HL-60 (cell line): ENCODE measurements around the gene CHEK1.

ENCODE experiments used
- GABPA ChIP-seq: IDR thresholded peaks from 2 replicates; pipeline ENCODE4 v1.6.1; 2012; ENCODE audit warnings: low read depth
- POLR2AphosphoS5 ChIP-seq: IDR thresholded peaks from 2 replicates; pipeline ENCODE4 v1.6.1; 2012; ENCODE audit warnings: low read depth
- SPI1 ChIP-seq: IDR thresholded peaks from 2 replicates; pipeline ENCODE4 v1.6.1; 2012; ENCODE audit warnings: low read depth, mild to moderate bottlenecking, borderline replicate concordance
- TF ChIP-seq, protein P1 (sequence below): IDR thresholded peaks from 2 replicates; pipeline ENCODE4 v1.6.1; 2012; ENCODE audit warnings: low read depth; ENCODE audit not compliant: insufficient replicate concordance
- TF ChIP-seq, protein P2 (sequence below): IDR thresholded peaks from one replicate; pipeline ENCODE4 v1.5.1; 2011; ENCODE audit warnings: low read length, control low read depth, inconsistent platforms; ENCODE audit not compliant: insufficient read depth

DNA sequence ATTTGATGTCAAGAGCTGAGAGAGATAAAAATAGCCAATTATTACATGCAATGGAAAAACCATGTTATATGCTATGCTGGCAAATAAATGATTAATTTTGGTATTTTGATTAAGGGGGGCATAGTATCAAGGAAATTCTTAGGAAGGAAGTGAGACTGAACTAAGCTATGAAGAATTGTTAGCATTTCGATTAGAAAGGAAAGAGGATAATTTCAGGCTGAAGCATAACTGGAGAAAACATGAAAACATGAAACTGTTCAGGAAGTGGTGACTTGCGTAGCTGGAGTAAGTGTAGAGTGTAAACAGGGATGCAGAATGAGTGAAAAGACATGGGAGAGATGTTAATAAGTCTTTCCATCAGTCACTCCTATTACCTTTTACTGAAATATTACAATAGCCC, 49.2 kb downstream of the CHEK1 start:
- TF ChIP-seq, protein P1, sequence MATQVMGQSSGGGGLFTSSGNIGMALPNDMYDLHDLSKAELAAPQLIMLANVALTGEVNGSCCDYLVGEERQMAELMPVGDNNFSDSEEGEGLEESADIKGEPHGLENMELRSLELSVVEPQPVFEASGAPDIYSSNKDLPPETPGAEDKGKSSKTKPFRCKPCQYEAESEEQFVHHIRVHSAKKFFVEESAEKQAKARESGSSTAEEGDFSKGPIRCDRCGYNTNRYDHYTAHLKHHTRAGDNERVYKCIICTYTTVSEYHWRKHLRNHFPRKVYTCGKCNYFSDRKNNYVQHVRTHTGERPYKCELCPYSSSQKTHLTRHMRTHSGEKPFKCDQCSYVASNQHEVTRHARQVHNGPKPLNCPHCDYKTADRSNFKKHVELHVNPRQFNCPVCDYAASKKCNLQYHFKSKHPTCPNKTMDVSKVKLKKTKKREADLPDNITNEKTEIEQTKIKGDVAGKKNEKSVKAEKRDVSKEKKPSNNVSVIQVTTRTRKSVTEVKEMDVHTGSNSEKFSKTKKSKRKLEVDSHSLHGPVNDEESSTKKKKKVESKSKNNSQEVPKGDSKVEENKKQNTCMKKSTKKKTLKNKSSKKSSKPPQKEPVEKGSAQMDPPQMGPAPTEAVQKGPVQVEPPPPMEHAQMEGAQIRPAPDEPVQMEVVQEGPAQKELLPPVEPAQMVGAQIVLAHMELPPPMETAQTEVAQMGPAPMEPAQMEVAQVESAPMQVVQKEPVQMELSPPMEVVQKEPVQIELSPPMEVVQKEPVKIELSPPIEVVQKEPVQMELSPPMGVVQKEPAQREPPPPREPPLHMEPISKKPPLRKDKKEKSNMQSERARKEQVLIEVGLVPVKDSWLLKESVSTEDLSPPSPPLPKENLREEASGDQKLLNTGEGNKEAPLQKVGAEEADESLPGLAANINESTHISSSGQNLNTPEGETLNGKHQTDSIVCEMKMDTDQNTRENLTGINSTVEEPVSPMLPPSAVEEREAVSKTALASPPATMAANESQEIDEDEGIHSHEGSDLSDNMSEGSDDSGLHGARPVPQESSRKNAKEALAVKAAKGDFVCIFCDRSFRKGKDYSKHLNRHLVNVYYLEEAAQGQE = no peak
- TF ChIP-seq, protein P2, sequence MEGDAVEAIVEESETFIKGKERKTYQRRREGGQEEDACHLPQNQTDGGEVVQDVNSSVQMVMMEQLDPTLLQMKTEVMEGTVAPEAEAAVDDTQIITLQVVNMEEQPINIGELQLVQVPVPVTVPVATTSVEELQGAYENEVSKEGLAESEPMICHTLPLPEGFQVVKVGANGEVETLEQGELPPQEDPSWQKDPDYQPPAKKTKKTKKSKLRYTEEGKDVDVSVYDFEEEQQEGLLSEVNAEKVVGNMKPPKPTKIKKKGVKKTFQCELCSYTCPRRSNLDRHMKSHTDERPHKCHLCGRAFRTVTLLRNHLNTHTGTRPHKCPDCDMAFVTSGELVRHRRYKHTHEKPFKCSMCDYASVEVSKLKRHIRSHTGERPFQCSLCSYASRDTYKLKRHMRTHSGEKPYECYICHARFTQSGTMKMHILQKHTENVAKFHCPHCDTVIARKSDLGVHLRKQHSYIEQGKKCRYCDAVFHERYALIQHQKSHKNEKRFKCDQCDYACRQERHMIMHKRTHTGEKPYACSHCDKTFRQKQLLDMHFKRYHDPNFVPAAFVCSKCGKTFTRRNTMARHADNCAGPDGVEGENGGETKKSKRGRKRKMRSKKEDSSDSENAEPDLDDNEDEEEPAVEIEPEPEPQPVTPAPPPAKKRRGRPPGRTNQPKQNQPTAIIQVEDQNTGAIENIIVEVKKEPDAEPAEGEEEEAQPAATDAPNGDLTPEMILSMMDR = no peak
- TF ChIP-seq POLR2AphosphoS5 (no peak), GABPA (no peak), SPI1 (no peak)
